ENCODE results near the gene MAP3K5. TPM values are rescaled to one million over a fixed set of nuclear protein-coding genes. Genes with fewer than 3 reads are reported as not detected.

The MAP3K5 gene
- total RNA-seq, 1 donor from 2014 or later, result 1.7 TPM

- FAIRE-seq, result no peak
Measured at GRCh38 chr6:136795386-136795785, 3.1 kb upstream of the MAP3K5 start.

GRCh38 chr6:136793363-136793762 lies 1.1 kb upstream of the MAP3K5 start:
- Histone ChIP-seq H3K9ac (ENCODE audit: low read length) (peak overlapping the region; percentile 89), H3K4me3 (ENCODE audit: insufficient read depth, low read depth, low read length) (peak overlapping the region; percentile 83), H3K4me1 (ENCODE audit: insufficient read depth, low read length) (peaks cover 9% of the 10 kb centered on the region), H3K27ac (ENCODE audit: low read depth, low read length) (no peak overlapping the region), H3K36me3 (ENCODE audit: insufficient read depth, low read length) (no peaks in the 10 kb centered on the region), H3K9me3 (ENCODE audit: insufficient read depth, low read depth, low read length) (no peaks in the 10 kb centered on the region), H2AFZ (ENCODE audit: low read depth, low read length) (peak overlapping the region; percentile 99), H3K27me3 (ENCODE audit: insufficient read depth, low read length) (no peaks in the 10 kb centered on the region), H3K4me2 (ENCODE audit: low read length) (peak overlapping the region; percentile 95), H3K79me2 (ENCODE audit: insufficient read depth, low read length) (peaks cover 25% of the 10 kb centered on the region), H4K20me1 (ENCODE audit: insufficient read depth, low read length) (no peaks in the 10 kb centered on the region)
- no peak for FAIRE-seq
- peaks cover 4% of the 10 kb centered on the region for H3K27me3 Mint-ChIP-seq (ENCODE audit: low read depth, unreplicated experiment)
- H3K4me1 Mint-ChIP-seq (ENCODE audit: low read depth, unreplicated experiment), result peaks cover 16% of the 10 kb centered on the region
- no peaks in the 10 kb centered on the region for H3K36me3 Mint-ChIP-seq (ENCODE audit: low read depth, unreplicated experiment)
- H3K9me3 Mint-ChIP-seq (ENCODE audit: unreplicated experiment), result no peaks in the 10 kb centered on the region
- TF ChIP-seq CTCF (IDR thresholded peaks at IDR 0.05; ENCODE audit: insufficient read depth, low read depth, low read length), result no peak
- TF ChIP-seq EZH2 (IDR thresholded peaks at IDR 0.05; ENCODE audit: insufficient read depth, low read length), result no peak
- no peak for DNase-seq (ENCODE audit: low read depth)
- H3K4me3 Mint-ChIP-seq (ENCODE audit: unreplicated experiment), result peak overlapping the region; percentile 91
- no peak overlapping the region for H3K27ac Mint-ChIP-seq (ENCODE audit: unreplicated experiment)

More at GRCh38 chr6:136795386-136795785, 3.1 kb upstream of the MAP3K5 start:
- Histone ChIP-seq H3K9me3 (ENCODE audit: insufficient read depth, low read depth, low read length) (no peaks in the 10 kb centered on the region), H3K27ac (ENCODE audit: low read depth, low read length) (no peak overlapping the region), H3K79me2 (ENCODE audit: insufficient read depth, low read length) (peaks cover 12% of the 10 kb centered on the region), H3K4me1 (ENCODE audit: insufficient read depth, low read length) (peaks cover 5% of the 10 kb centered on the region), H3K36me3 (ENCODE audit: insufficient read depth, low read length) (no peaks in the 10 kb centered on the region), H3K4me3 (ENCODE audit: insufficient read depth, low read depth, low read length) (no peak overlapping the region), H3K4me2 (ENCODE audit: low read length) (no peak overlapping the region), H3K9ac (ENCODE audit: low read length) (no peak overlapping the region), H4K20me1 (ENCODE audit: insufficient read depth, low read length) (no peaks in the 10 kb centered on the region), H2AFZ (ENCODE audit: low read depth, low read length) (no peak overlapping the region), H3K27me3 (ENCODE audit: insufficient read depth, low read length) (no peaks in the 10 kb centered on the region)
- Mint-ChIP-seq H3K27ac (ENCODE audit: unreplicated experiment) (no peak overlapping the region), H3K27me3 (ENCODE audit: low read depth, unreplicated experiment) (peaks cover 4% of the 10 kb centered on the region), H3K36me3 (ENCODE audit: low read depth, unreplicated experiment) (no peaks in the 10 kb centered on the region), H3K4me3 (ENCODE audit: unreplicated experiment) (no peak overlapping the region), H3K9me3 (ENCODE audit: unreplicated experiment) (no peaks in the 10 kb centered on the region), H3K4me1 (ENCODE audit: low read depth, unreplicated experiment) (peaks cover 14% of the 10 kb centered on the region)
- no peak for DNase-seq (ENCODE audit: low read depth)
- TF ChIP-seq CTCF (IDR thresholded peaks at IDR 0.05; ENCODE audit: insufficient read depth, low read depth, low read length), result no peak
- TF ChIP-seq EZH2 (IDR thresholded peaks at IDR 0.05; ENCODE audit: insufficient read depth, low read length), result no peak

GRCh38 chr6:136792095-136792409 lies 225 bp downstream of the MAP3K5 start:
- Histone ChIP-seq H3K36me3 (ENCODE audit: insufficient read depth, low read length) (no peaks in the 10 kb centered on the region), H3K9me3 (ENCODE audit: insufficient read depth, low read depth, low read length) (no peaks in the 10 kb centered on the region), H3K27ac (ENCODE audit: low read depth, low read length) (no peak overlapping the region), H3K79me2 (ENCODE audit: insufficient read depth, low read length) (peaks cover 33% of the 10 kb centered on the region), H3K9ac (ENCODE audit: low read length) (peak overlapping the region; percentile 89), H4K20me1 (ENCODE audit: insufficient read depth, low read length) (no peaks in the 10 kb centered on the region), H3K4me3 (ENCODE audit: insufficient read depth, low read depth, low read length) (peak overlapping the region; percentile 83), H3K27me3 (ENCODE audit: insufficient read depth, low read length) (no peaks in the 10 kb centered on the region), H2AFZ (ENCODE audit: low read depth, low read length) (peak overlapping the region; percentile 99), H3K4me1 (ENCODE audit: insufficient read depth, low read length) (peaks cover 17% of the 10 kb centered on the region), H3K4me2 (ENCODE audit: low read length) (peak overlapping the region; percentile 95)
- FAIRE-seq, result no peak
- TF ChIP-seq EZH2 (IDR thresholded peaks at IDR 0.05; ENCODE audit: insufficient read depth, low read length) (no peak), CTCF (IDR thresholded peaks at IDR 0.05; ENCODE audit: insufficient read depth, low read depth, low read length) (no peak)
- Mint-ChIP-seq H3K27me3 (ENCODE audit: low read depth, unreplicated experiment) (peaks cover 4% of the 10 kb centered on the region), H3K4me1 (ENCODE audit: low read depth, unreplicated experiment) (peaks cover 17% of the 10 kb centered on the region), H3K36me3 (ENCODE audit: low read depth, unreplicated experiment) (no peaks in the 10 kb centered on the region), H3K27ac (ENCODE audit: unreplicated experiment) (no peak overlapping the region), H3K9me3 (ENCODE audit: unreplicated experiment) (no peaks in the 10 kb centered on the region), H3K4me3 (ENCODE audit: unreplicated experiment) (peak overlapping the region; percentile 91)
- DNase-seq (ENCODE audit: low read depth), result no peak
